Measurements from ENCODE around the gene SIGLEC12. TPM values are rescaled to one million over a fixed set of nuclear protein-coding genes. Genes with fewer than 3 reads are reported as not detected.

The SIGLEC12 gene
- total and polyA plus RNA-seq, 9 of the 15 experiments (the other 6 are each of a cell fraction or from before 2014, with no cell fraction given) = 0.08 to 1.3 (median 0.54) TPM

GRCh38 chr19:51548891-51549305, 47.3 kb upstream of the SIGLEC12 start (continued):
- TF ChIP-seq FOXK2 (conservative IDR thresholded peaks at IDR 0.05 in 1 of 2, IDR thresholded peaks at IDR 0.05 in 1 of 2; ENCODE audit: low read depth in 2 of 2) (no peak), TEAD4 (IDR thresholded peaks at IDR 0.05; ENCODE audit: low read length) (no peak), TEAD4 (CRISPR knock-in tag; IDR thresholded peaks at IDR 0.05; ENCODE audit: borderline replicate concordance) (no peak), EP300 (IDR thresholded peaks at IDR 0.05; ENCODE audit: low read length) (no peak), HOMEZ (CRISPR knock-in tag; IDR thresholded peaks at IDR 0.05) (peak; percentile 76; the same call in 1 of the 2 replicates), ZNF277 (CRISPR knock-in tag; IDR thresholded peaks at IDR 0.05; ENCODE audit: borderline replicate concordance) (no peak), ZNF644 (tag; IDR thresholded peaks at IDR 0.05; ENCODE audit: low read depth) (no peak), ZNF41 (CRISPR knock-in tag; conservative IDR thresholded peaks at IDR 0.05) (0 out of 2 replicates have a peak, but pooled peaks have one; percentile 47), HDGF (IDR thresholded peaks at IDR 0.05) (no peak), C11orf30 (IDR thresholded peaks at IDR 0.05; ENCODE audit: low read depth) (no peak), SAP30 (IDR thresholded peaks at IDR 0.05; ENCODE audit: borderline replicate concordance, insufficient read depth, low read depth, low read length, poor library complexity, severe bottlenecking) (no peak), HNRNPUL1 (IDR thresholded peaks at IDR 0.05; ENCODE audit: low read length) (no peak), NR3C1 (CRISPR knock-in tag; IDR thresholded peaks at IDR 0.05) (no peak), RREB1 (CRISPR knock-in tag; IDR thresholded peaks at IDR 0.05) (0 out of 2 replicates have a peak, but pooled peaks have one; percentile 71), RBM15 (IDR thresholded peaks at IDR 0.05; ENCODE audit: insufficient read depth, low read length) (no peak), POLR2AphosphoS2 (IDR thresholded peaks at IDR 0.05; ENCODE audit: low read length) (no peak), DIDO1 (tag; IDR thresholded peaks at IDR 0.05; ENCODE audit: low read depth) (no peak), RBM39 (optimal IDR thresholded peaks at IDR 0.05; ENCODE audit: low read depth, low read length) (peak; percentile 59), TCF15 (CRISPR knock-in tag; IDR thresholded peaks at IDR 0.05) (0 out of 2 replicates have a peak, but pooled peaks have one; percentile 36)

Data from K562 (cell line).